ENCODE measurements around the gene MYPOP. TPM values are rescaled to one million over a fixed set of nuclear protein-coding genes. Genes with fewer than 3 reads are reported as not detected.

The MYPOP gene
- total RNA-seq, 1 donor from 2014 or later, result 11.1 TPM

GRCh38 chr19:45935267-45935666 is 32.9 kb upstream of the MYPOP start:
- H3K27me3 Mint-ChIP-seq, result peaks cover 58% of the 10 kb centered on the region
- H3K27ac Mint-ChIP-seq, result no peak overlapping the region
- H3K4me3 Mint-ChIP-seq (ENCODE audit: low read depth), result no peak overlapping the region
- H3K9me3 Mint-ChIP-seq (ENCODE audit: low read depth), result no peaks in the 10 kb centered on the region
- H3K36me3 Mint-ChIP-seq (ENCODE audit: insufficient read depth), result no peaks in the 10 kb centered on the region
- TF ChIP-seq, protein P1, sequence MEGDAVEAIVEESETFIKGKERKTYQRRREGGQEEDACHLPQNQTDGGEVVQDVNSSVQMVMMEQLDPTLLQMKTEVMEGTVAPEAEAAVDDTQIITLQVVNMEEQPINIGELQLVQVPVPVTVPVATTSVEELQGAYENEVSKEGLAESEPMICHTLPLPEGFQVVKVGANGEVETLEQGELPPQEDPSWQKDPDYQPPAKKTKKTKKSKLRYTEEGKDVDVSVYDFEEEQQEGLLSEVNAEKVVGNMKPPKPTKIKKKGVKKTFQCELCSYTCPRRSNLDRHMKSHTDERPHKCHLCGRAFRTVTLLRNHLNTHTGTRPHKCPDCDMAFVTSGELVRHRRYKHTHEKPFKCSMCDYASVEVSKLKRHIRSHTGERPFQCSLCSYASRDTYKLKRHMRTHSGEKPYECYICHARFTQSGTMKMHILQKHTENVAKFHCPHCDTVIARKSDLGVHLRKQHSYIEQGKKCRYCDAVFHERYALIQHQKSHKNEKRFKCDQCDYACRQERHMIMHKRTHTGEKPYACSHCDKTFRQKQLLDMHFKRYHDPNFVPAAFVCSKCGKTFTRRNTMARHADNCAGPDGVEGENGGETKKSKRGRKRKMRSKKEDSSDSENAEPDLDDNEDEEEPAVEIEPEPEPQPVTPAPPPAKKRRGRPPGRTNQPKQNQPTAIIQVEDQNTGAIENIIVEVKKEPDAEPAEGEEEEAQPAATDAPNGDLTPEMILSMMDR (IDR thresholded peaks at IDR 0.05; ENCODE audit: unreplicated experiment), result no peak
- no peaks in the 10 kb centered on the region for H3K4me1 Mint-ChIP-seq (ENCODE audit: low read depth)
- DNase-seq (ENCODE audit: low spot score, unreplicated experiment), result no peak

DNA sequence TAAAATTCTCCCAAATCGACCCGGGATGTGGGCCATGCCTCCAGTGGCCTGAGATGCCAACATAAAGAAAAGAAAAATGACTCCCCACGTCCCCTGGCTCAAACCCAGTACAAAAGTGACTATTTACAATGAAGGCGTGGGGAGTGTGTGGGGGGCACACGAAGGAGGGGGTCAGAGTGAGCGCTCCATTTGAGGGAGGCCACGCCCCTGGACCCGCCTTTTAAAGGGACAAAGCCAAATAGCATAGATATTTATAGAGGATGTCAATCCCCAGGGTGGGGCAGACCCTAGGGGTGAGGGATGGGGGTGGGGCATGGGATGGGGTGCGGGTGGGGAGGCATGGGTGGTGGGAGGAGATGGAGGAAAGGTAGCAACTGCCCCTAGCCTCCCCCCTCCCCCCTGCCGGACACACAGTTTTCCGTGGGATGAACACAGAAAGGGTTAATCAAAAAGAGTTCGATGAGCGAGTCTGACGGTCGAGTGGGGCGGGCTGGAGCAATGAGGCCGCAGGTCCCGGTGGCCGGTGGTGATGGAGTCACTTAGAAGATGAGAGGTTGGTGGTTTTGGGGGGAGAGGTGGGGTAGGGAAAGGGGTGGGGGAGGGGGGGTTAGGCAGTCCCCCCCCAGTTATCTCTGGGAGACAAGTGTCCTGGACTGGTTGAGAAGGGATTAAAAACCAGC is 32.3 kb upstream of the MYPOP start:
- TF ChIP-seq, protein P1 (IDR thresholded peaks at IDR 0.05; ENCODE audit: unreplicated experiment), result no peak
- Mint-ChIP-seq H3K27me3 (peaks cover 64% of the 10 kb centered on the region), H3K4me1 (ENCODE audit: low read depth) (no peaks in the 10 kb centered on the region)

GRCh38 chr19:45933759-45934158 is 31.3 kb upstream of the MYPOP start:
- Mint-ChIP-seq H3K4me1 (ENCODE audit: low read depth) (no peaks in the 10 kb centered on the region), H3K36me3 (ENCODE audit: insufficient read depth) (no peaks in the 10 kb centered on the region), H3K4me3 (ENCODE audit: low read depth) (no peak overlapping the region), H3K27me3 (peaks cover 68% of the 10 kb centered on the region), H3K9me3 (ENCODE audit: low read depth) (no peaks in the 10 kb centered on the region), H3K27ac (no peak overlapping the region)
- no peak for DNase-seq (ENCODE audit: low spot score, unreplicated experiment)
- TF ChIP-seq, protein P1 (IDR thresholded peaks at IDR 0.05; ENCODE audit: unreplicated experiment), result no peak

More for the DNA sequence above, 32.3 kb upstream of the MYPOP start:
- Mint-ChIP-seq H3K27ac (no peak overlapping the region), H3K4me3 (ENCODE audit: low read depth) (no peak overlapping the region), H3K9me3 (ENCODE audit: low read depth) (no peaks in the 10 kb centered on the region), H3K36me3 (ENCODE audit: insufficient read depth) (no peaks in the 10 kb centered on the region)
- no peak for DNase-seq (ENCODE audit: low spot score, unreplicated experiment)

GRCh38 chr19:45931055-45931454 is 28.6 kb upstream of the MYPOP start:
- TF ChIP-seq, protein P1 (IDR thresholded peaks at IDR 0.05; ENCODE audit: unreplicated experiment), result no peak
- Mint-ChIP-seq H3K9me3 (ENCODE audit: low read depth) (no peaks in the 10 kb centered on the region), H3K36me3 (ENCODE audit: insufficient read depth) (no peaks in the 10 kb centered on the region), H3K4me1 (ENCODE audit: low read depth) (peaks cover 3% of the 10 kb centered on the region), H3K4me3 (ENCODE audit: low read depth) (no peak overlapping the region), H3K27me3 (peaks cover 54% of the 10 kb centered on the region), H3K27ac (no peak overlapping the region)
- no peak for DNase-seq (ENCODE audit: low spot score, unreplicated experiment)

DNA sequence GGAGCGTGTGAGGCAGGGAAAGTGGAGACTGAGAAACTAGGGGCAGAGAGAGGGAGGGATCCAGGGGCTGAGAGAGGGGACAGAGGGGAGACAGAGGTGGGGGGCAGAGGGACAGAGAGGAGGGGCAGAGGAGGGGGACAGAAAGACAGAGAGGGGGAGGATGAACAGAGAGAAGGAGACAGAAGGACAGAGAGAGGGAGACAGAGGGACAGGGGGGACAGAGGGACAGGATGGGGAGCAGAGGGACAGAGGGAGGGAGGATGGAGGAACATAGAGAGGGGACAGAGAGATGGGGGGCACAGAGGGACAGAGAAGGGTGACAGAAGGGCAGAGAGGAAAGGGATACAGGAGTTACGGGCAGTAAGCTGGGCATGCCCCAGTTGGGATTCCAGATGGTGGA is 26.8 kb upstream of the MYPOP start:
- H3K4me3 Mint-ChIP-seq (ENCODE audit: low read depth), result no peak overlapping the region
- no peak overlapping the region for H3K27ac Mint-ChIP-seq
- no peaks in the 10 kb centered on the region for H3K36me3 Mint-ChIP-seq (ENCODE audit: insufficient read depth)
- no peak for DNase-seq (ENCODE audit: low spot score, unreplicated experiment)
- TF ChIP-seq, protein P1 (IDR thresholded peaks at IDR 0.05; ENCODE audit: unreplicated experiment), result no peak
- no peaks in the 10 kb centered on the region for H3K9me3 Mint-ChIP-seq (ENCODE audit: low read depth)
- peaks cover 3% of the 10 kb centered on the region for H3K4me1 Mint-ChIP-seq (ENCODE audit: low read depth)
- peaks cover 40% of the 10 kb centered on the region for H3K27me3 Mint-ChIP-seq

Measured in progenitor cell of endocrine pancreas (in vitro differentiated cells).